PC-3 (cell line): ENCODE data around the gene MXD3.

Experiments used
- CTCF ChIP-seq: fragments of 300-600 bp; sonication (generic); conservative IDR thresholded peaks from 2 replicates; pipeline ENCODE4 v1.5.1; 2017; ENCODE audit warnings: antibody characterized with exemption, low read depth, mild to moderate bottlenecking, low read length
- EZH2 ChIP-seq: fragments of 300-600 bp; sonication (generic); IDR thresholded peaks from one replicate; pipeline ENCODE4 v1.6.1; 2017; ENCODE audit warnings: antibody characterized with exemption, mild to moderate bottlenecking, low read length; ENCODE audit not compliant: unreplicated experiment

DNA sequence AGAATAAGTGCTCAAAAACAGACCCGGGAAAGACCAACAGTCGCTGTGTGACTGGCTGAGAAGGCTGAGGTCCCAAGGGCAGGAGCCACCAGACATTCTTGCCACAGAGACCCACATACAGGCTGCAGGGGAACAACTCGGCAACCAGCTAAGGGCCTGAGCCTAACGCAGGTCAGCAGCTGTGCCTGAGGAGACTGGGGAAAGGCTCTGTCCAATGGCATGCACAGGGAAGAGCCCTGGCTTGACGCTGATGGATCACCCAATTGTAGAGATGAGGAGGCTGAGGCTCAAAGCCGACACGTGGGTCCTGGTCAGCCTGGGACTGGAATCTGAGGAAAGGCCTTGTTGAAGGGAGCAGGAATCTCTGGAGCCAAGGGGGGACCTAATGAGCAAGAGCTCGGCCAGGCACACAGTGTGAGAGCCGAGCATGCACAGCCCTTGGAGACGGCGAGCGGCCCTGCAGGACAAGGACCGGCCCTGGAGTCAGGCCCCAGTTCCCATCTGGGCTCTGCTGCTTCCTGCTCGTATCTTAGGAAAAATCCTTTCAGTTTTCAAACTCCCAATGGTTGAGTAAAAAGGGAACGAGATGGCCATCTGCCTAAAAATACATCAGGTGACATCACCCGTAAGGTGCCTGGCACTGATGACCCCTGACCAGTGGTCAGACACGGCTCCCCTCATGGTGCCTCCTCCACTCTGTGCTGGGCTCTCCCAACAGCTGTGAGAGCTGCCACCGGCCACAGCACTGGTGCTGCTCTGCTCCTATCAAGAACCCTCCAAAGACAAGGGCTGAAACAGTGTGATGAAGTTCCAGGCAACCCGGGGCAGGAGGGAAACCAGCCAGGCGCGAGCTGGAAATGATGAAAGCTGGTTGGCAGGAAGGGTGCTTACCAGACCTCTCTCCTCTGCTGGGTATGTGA, 23.3 kb upstream of the MXD3 start:
- TF ChIP-seq CTCF (no peak), EZH2 (no peak)
